ENCODE results near the gene MARS1.

MARS1 gene

GRCh38 chr12:57522011-57522886 is 34.4 kb downstream of the MARS1 start, which contains the start of gene MBD6:
Gene MBD6 (plus strand): TSS chr12:57522824. CDS start chr12:57524304, 1,480 bp downstream.
- intact Hi-C loops (cut with DNase I), result no loop called here
- peak; percentile 84 to 97 (median 92) for DNase-seq

- peak in 38 of 42 donors; percentile 27 to 76 (median 52) for DNase-seq
- intact Hi-C loops (cut with DNase I), result no loop called here
These were observed 35.2 kb downstream of the MARS1 start for GRCh38 chr12:57522887-57523705.

DNA sequence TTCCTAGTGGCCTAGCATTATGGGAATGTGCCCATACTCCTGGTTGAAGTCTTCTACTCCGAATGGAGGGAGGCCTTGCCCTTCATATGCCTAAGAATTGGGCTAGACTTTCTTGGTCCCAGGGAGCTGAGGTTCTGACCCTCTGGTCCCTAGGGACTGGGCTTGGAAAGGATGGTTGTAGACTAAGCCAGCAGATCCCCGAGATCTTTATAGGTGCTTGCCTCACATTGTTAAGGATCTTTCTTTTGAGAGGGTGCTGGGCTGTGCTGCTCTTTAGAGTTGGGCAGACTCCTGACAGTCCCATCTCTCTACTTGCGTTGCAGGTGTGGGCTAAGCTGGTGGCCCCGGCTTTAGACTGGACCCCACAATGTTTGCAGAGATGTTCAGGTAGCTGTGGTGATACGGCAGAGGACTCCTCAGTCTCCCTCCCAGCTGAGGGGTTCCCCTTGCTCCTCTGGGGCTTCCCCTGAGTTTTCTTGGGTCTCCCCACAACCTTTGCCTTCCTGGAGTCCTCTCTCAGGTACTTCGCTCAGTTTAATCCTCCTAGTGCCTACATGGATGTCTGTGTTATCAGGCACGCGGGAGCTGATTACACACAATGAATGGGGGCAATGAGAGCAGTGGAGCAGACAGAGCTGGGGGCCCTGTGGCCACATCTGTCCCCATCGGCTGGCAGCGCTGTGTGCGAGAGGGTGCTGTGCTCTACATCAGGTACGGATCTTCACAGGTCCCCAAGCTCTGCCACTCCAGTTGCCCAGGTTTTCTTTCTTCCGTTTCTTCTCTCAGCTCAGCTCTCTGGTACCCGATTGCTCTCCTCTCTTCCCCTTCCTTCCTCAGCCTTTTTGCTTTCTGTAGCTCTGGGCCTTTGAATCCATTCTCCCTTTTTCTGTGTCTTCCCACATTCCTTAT is 36.1 kb downstream of the MARS1 start:
- peak in 7 of 42 donors; percentile 7 to 47 (median 22) for DNase-seq
- intact Hi-C loops (cut with DNase I), result no loop called here

DNA sequence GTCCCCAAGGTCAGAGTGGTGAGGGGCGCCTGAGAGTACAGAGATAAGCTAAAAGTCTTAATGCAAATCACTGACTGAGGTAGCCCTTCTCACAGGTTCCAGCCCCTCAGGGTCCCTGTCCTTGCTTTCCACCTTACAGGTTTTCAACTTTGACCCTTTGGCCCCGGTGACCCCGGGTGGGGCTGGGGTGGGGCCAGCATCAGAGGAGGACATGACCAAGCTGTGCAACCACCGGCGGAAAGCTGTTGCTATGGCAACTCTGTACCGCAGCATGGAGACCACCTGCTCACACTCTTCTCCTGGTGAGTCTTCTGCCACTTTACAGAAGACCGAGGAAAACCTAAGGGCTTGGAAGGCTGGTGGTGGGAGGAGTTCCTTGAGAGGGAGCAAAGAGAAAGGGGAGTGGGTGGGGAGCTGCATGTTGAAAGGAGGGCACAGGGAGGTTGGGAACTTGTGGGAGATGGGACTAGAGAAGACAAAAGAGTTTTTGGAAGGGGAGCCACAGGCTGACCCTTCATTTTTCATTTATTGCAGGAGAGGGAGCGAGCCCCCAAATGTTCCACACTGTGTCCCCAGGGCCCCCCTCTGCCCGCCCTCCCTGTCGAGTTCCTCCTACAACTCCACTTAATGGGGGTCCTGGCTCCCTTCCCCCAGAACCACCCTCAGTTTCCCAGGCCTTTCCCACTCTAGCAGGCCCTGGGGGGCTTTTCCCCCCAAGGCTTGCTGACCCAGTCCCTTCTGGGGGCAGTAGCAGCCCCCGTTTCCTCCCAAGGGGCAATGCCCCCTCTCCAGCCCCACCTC is 37.1 kb downstream of the MARS1 start:
- intact Hi-C loops (cut with DNase I), result no loop called here

DNA sequence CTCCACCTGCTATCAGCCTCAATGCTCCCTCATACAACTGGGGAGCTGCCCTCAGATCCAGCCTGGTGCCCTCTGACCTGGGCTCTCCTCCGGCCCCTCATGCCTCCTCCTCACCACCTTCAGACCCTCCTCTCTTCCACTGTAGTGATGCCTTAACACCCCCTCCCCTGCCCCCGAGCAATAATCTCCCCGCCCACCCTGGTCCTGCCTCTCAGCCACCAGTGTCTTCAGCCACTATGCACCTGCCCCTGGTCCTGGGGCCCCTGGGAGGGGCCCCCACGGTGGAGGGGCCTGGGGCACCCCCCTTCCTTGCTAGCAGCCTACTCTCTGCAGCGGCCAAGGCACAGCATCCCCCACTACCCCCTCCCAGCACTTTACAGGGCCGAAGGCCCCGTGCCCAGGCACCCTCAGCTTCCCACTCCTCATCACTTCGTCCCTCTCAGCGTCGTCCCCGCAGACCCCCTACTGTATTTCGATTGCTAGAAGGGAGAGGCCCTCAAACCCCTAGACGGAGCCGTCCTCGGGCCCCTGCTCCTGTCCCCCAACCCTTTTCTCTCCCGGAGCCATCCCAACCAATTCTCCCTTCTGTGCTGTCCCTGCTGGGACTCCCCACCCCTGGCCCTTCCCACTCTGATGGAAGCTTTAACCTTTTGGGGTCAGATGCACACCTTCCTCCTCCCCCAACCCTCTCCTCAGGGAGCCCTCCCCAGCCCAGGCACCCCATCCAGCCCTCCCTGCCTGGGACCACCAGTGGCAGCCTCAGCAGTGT is 37.9 kb downstream of the MARS1 start:
- no peak for DNase-seq
- intact Hi-C loops (cut with DNase I), result no loop called here

More for the DNA sequence above, 37.1 kb downstream of the MARS1 start:
- peak in 23 of 42 donors; percentile 19 to 75 (median 42) for DNase-seq

DNA sequence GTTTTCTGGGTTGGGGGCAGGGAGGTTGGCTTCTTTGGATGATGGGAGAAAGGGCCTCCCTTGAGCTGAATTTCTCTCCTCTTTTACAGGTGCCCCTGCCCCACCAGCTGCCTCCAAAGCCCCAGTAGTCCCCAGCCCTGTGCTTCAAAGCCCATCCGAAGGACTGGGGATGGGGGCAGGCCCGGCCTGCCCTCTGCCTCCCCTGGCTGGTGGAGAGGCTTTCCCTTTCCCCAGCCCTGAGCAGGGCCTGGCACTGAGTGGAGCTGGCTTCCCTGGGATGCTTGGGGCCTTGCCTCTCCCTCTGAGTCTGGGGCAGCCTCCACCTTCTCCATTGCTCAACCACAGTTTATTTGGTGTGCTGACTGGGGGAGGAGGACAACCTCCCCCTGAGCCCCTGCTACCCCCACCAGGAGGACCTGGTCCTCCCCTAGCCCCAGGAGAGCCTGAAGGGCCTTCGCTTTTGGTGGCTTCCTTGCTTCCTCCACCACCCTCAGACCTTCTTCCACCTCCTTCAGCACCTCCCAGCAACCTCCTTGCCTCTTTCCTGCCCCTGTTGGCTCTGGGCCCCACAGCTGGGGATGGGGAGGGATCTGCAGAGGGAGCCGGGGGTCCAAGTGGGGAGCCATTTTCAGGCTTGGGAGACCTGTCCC is 38.7 kb downstream of the MARS1 start:
- no peak for DNase-seq
- intact Hi-C loops (cut with DNase I), result no loop called here

DNA sequence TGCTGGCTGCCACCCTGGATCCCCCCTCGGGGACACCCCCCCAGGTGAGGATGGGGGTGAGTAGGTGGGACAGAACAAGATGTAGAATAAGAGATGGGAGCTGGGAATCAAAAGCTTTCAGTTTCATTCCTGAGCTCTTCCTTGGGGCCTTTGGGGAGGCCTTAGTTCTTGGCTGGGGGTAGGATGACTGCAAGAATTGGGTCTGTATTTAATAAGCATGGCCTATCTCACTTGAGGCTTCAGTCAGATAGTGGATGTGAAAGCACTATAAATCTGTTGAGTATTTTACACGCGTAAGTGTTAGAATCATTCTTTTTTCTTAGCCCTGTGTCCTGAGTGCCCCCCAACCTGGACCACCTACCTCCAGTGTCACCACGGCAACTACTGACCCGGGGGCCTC is 39.3 kb downstream of the MARS1 start:
- intact Hi-C loops (cut with DNase I), result no loop called here
- DNase-seq, result no peak

DNA sequence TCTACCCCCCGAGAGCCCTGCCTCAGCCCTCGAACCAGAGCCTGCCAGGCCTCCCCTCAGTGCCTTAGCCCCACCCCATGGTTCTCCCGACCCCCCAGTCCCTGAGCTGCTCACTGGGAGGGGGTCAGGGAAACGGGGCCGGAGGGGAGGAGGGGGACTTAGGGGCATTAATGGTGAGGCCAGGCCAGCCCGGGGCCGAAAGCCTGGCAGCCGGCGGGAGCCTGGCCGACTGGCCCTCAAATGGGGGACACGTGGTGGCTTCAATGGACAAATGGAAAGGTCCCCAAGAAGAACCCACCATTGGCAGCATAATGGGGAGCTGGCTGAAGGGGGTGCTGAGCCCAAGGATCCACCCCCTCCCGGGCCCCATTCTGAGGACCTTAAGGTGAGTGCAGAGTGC is 40.3 kb downstream of the MARS1 start:
- DNase-seq, result no peak
- intact Hi-C loops (cut with DNase I), result no loop called here

- intact Hi-C loops (cut with DNase I), result no loop called here
- no peak for DNase-seq
These were observed 41.1 kb downstream of the MARS1 start for GRCh38 chr12:57528831-57529555.

DNA sequence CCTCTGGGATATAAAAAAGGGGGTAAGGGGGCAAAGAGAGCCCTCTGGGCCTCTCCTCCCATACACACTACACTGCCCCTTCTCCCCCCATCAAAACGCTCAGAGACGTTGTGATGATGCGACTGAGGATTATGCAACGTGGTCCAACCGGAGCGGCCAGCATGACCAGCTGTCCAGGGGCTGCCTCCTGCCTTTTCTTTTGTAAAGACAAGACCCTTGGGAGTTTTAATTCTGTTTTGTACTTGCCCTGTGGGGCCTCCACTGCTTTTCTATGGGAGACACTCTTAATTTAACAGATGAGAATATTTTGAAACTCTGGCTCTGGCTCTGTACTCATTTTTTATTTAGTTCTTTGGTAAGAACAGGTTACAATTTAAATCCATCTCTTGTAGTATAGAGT is 42.0 kb downstream of the MARS1 start:
- DNase-seq, result no peak
- intact Hi-C loops (cut with DNase I), result no loop called here

- intact Hi-C loops (cut with DNase I), result no loop called here
- DNase-seq, result no peak
These were observed 42.7 kb downstream of the MARS1 start for GRCh38 chr12:57530396-57531142.

GRCh38 chr12:57531836-57532235 is 44.0 kb downstream of the MARS1 start:
- intact Hi-C loops (cut with DNase I), result no loop called here
- no peak for DNase-seq

- intact Hi-C loops (cut with DNase I), result no loop called here
- DNase-seq, result peak in 18 of 42 donors; percentile 25 to 77 (median 56)
These were observed 45.2 kb downstream of the MARS1 start for GRCh38 chr12:57533108-57533507.

DNA sequence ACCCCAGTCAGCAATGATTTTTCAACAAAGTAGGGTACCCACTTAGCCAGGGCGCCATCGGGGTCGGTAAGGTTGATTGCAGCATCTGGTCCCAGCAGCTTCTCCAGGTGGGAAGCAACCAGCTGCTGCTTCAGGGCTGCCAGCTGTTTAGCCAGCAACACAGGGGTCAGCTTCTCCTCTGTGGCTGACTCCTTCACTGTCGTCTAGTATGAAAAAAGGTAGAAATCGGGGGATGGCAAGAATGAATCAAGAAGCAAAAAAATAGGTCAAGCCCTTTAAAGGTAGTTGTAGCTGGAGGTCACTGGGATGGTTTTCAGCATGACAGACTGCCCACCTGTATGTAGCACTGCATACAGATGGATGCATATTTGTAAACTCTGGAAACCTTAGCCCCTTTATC is 46.4 kb downstream of the MARS1 start:
- DNase-seq, result no peak
- intact Hi-C loops (cut with DNase I), result no loop called here

DNA sequence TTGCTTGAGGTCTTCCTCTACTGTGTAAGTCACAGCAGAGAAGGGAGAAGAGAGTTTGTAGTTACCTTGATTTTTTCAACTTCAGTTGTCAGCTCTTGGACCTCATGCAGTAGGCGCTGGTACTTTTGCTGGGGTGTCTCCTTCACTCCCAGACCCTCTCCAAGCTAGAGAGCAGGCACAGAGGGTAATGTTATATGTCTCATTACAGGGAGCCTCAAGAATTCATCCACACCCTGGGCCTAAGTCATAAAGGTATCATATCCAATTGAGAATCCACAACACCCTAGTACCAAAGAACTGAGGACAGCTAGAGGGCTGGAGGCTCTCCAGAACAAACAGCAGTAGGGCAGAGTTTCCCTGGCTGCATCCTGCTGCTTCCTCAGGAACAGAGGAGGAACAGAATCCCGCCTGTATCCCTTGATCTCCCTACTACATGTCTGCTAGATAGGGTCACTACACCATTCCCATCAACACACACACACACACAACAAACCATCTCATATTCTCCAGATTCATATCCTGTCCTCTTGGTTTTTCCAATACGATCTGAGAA is 47.2 kb downstream of the MARS1 start:
- DNase-seq, result no peak
- intact Hi-C loops (cut with DNase I), result no loop called here
